KMS-11 (cell line): Measurements from ENCODE around the gene HOXC5.

Source experiments
- H2AFZ ChIP-seq: fragments of 200-600 bp; sonication (generic); 2 replicates; pipeline ENCODE4 v1.6.1; 2016; ENCODE audit warnings: antibody characterized with exemption, mixed run types, low read depth
- H3K27ac ChIP-seq: fragments of 200-600 bp; sonication (generic); 2 replicates; pipeline ENCODE4 v1.6.1; 2016; ENCODE audit warnings: mild to moderate bottlenecking, mixed run types
- H3K27me3 ChIP-seq: fragments of 200-600 bp; sonication (generic); 2 replicates; pipeline ENCODE4 v1.6.1; 2017; ENCODE audit warnings: mild to moderate bottlenecking, low read depth, mixed run types, moderate library complexity; ENCODE audit not compliant: insufficient read depth
- H3K36me3 ChIP-seq: fragments of 200-600 bp; sonication (generic); 2 replicates; pipeline ENCODE4 v1.6.1; 2017; ENCODE audit warnings: mild to moderate bottlenecking, mixed run types; ENCODE audit not compliant: insufficient read depth
- H3K4me1 ChIP-seq: fragments of 200-600 bp; sonication (generic); 2 replicates; pipeline ENCODE4 v1.6.1; 2016; ENCODE audit warnings: mild to moderate bottlenecking, low read depth, mixed run types; ENCODE audit not compliant: poor library complexity, severe bottlenecking
- H3K4me2 ChIP-seq: fragments of 200-600 bp; sonication (generic); 2 replicates; pipeline ENCODE4 v1.7.0; 2016; ENCODE audit warnings: mild to moderate bottlenecking, mixed run types
- H3K4me3 ChIP-seq: fragments of 200-600 bp; sonication (generic); IDR thresholded peaks from 2 replicates; pipeline ENCODE4 v1.6.1; 2017; ENCODE audit warnings: low read depth, low read length, mixed read lengths; ENCODE audit not compliant: insufficient read depth
- H3K79me2 ChIP-seq: fragments of 200-600 bp; sonication (generic); 2 replicates; pipeline ENCODE4 v1.6.1; 2016; ENCODE audit warnings: low read depth, mixed run types; ENCODE audit not compliant: insufficient read depth
- H3K9ac ChIP-seq: fragments of 200-600 bp; sonication (generic); 2 replicates; pipeline ENCODE4 v1.6.1; 2016; ENCODE audit warnings: mild to moderate bottlenecking, mixed run types
- H4K20me1 ChIP-seq: fragments of 200-600 bp; sonication (generic); 2 replicates; pipeline ENCODE4 v1.6.1; 2016; ENCODE audit warnings: mild to moderate bottlenecking, mixed run types; ENCODE audit not compliant: insufficient read depth
- CTCF ChIP-seq: fragments of 200-600 bp; sonication (generic); conservative IDR thresholded peaks from 2 replicates; pipeline ENCODE4 v1.6.1; 2017; ENCODE audit warnings: low read depth, mild to moderate bottlenecking, antibody characterized with exemption, low read length, moderate library complexity, mixed read lengths

The HOXC5 gene

GRCh38 chr12:54032086-54032619 is 697 bp upstream of the HOXC5 start:
- Histone ChIP-seq H3K36me3 (no peaks in the 10 kb centered on the region), H3K27me3 (peaks cover 97% of the 10 kb centered on the region), H3K4me2 (no peak overlapping the region), H4K20me1 (no peaks in the 10 kb centered on the region), H3K4me3 (no peak overlapping the region), H2AFZ (no peak overlapping the region), H3K79me2 (no peaks in the 10 kb centered on the region), H3K27ac (no peak overlapping the region), H3K9ac (no peak overlapping the region), H3K4me1 (no peaks in the 10 kb centered on the region)
- no peak for TF ChIP-seq CTCF

- H2AFZ ChIP-seq: no peak overlapping the region
- no peaks in the 10 kb centered on the region for H3K36me3 ChIP-seq
- no peaks in the 10 kb centered on the region for H3K79me2 ChIP-seq
- H3K4me3 ChIP-seq: no peak overlapping the region
- no peaks in the 10 kb centered on the region for H3K4me1 ChIP-seq
- H3K27me3 ChIP-seq: peaks cover 97% of the 10 kb centered on the region
- no peak for TF ChIP-seq CTCF
- H3K9ac ChIP-seq: no peak overlapping the region
- H4K20me1 ChIP-seq: no peaks in the 10 kb centered on the region
- H3K4me2 ChIP-seq: no peak overlapping the region
- H3K27ac ChIP-seq: no peak overlapping the region
These were observed 493 bp downstream of the HOXC5 start for GRCh38 chr12:54033106-54033979.

- Histone ChIP-seq H3K4me3 (no peak overlapping the region), H3K4me1 (no peaks in the 10 kb centered on the region), H3K27me3 (peaks cover 98% of the 10 kb centered on the region), H2AFZ (no peak overlapping the region), H3K36me3 (no peaks in the 10 kb centered on the region), H3K79me2 (no peaks in the 10 kb centered on the region), H3K27ac (no peak overlapping the region), H3K4me2 (no peak overlapping the region), H4K20me1 (no peaks in the 10 kb centered on the region), H3K9ac (no peak overlapping the region)
- TF ChIP-seq CTCF: no peak
These were observed 1.3 kb downstream of the HOXC5 start for GRCh38 chr12:54033980-54034784.

GRCh38 chr12:54034785-54035310 is 2.0 kb downstream of the HOXC5 start:
- H4K20me1 ChIP-seq: no peaks in the 10 kb centered on the region
- no peak overlapping the region for H3K4me3 ChIP-seq
- H3K4me1 ChIP-seq: no peaks in the 10 kb centered on the region
- H3K4me2 ChIP-seq: no peak overlapping the region
- H3K9ac ChIP-seq: no peak overlapping the region
- H3K79me2 ChIP-seq: no peaks in the 10 kb centered on the region
- TF ChIP-seq CTCF: no peak
- H3K27me3 ChIP-seq: peaks cover 99% of the 10 kb centered on the region
- H2AFZ ChIP-seq: no peak overlapping the region
- H3K27ac ChIP-seq: no peak overlapping the region
- no peaks in the 10 kb centered on the region for H3K36me3 ChIP-seq
